ENCODE measurements around the gene RNF111.
"Not testable (repeated sequence)": the region's sequence is repeated elsewhere in the genome, so short reads cannot be mapped to it uniquely, and the experiment has no call there.

DNA sequence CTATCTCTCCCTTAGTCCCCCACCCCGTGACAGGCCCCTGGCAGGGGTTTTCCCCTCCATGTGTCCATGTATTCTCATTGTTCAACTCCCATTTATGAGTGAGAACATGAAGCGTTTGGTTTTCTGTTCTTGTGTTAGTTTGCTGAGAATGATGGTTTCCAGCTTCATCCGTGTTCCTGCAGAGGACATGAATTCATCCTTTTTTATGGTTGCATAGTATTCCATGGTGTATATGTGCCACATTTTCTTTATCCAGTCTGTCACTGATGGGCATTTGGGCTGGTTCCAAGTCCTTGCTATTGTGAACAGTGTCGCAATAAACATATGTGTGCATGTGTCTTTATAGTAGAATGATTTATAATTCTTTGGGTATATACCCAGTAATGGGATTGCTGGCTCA, 138.2 kb downstream of the RNF111 start:
- not testable (repeated sequence) for TF ChIP-seq CTCF (conservative IDR thresholded peaks at IDR 0.05; ENCODE audit: low read depth, low read length); EZH2 (IDR thresholded peaks at IDR 0.05; ENCODE audit: low read length, unreplicated experiment); EZH2phosphoT487 (IDR thresholded peaks at IDR 0.05; ENCODE audit: borderline replicate concordance, low read length)
